ENCODE data around the gene HOXB13.

Gene HOXB13

DNA sequence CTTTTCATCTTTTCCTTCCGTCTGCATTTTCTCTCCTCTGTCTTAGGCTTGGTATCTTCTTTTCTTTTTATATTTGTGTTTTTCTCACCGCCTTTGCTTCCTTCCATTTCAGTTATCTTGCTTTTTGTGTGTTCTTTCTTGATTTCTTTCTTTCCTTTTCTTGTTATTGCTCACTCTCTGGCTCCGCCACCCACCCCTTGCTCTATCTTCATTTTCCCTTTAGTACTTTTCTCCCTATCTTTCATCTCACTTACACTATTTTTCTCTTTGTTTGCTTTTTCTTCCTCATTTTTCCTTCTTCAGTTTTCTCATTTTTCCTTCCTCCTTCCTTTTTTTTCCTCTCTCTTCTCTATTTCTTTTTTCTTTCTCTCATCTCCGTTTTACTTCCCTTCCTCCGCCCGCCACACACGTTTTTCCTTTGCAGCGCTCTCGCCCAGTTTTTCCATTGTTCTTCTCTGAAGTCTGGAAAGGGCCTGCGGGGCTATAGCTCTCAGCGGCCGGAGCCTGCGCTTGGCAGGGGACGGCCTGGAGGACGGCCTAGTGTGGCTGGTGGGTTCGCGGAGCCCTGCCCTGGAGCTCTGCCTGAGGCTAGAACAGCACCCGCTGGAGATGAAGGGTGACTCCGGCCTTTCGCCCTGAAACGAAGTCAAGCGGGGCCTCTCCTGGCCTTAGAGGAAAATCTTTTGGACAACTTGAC, 5.2 kb upstream of the HOXB13 start:
- Histone ChIP-seq H3K4me1 (ENCODE audit: control insufficient read depth, insufficient read depth, low read length, unreplicated experiment) (no peaks in the 10 kb centered on the region), H3K27me3 (ENCODE audit: insufficient read depth, low read length) (peaks cover 98% of the 10 kb centered on the region), H2AFZ (ENCODE audit: low read length, unreplicated experiment) (no peak overlapping the region), H3K36me3 (ENCODE audit: insufficient read depth, low read length) (no peaks in the 10 kb centered on the region), H3K4me3 (ENCODE audit: low read depth, low read length) (no peak overlapping the region), H3K79me2 (ENCODE audit: control insufficient read depth, insufficient read depth, low read length, unreplicated experiment) (no peaks in the 10 kb centered on the region), H3K27ac (ENCODE audit: low read depth, low read length) (no peak overlapping the region)

DNA sequence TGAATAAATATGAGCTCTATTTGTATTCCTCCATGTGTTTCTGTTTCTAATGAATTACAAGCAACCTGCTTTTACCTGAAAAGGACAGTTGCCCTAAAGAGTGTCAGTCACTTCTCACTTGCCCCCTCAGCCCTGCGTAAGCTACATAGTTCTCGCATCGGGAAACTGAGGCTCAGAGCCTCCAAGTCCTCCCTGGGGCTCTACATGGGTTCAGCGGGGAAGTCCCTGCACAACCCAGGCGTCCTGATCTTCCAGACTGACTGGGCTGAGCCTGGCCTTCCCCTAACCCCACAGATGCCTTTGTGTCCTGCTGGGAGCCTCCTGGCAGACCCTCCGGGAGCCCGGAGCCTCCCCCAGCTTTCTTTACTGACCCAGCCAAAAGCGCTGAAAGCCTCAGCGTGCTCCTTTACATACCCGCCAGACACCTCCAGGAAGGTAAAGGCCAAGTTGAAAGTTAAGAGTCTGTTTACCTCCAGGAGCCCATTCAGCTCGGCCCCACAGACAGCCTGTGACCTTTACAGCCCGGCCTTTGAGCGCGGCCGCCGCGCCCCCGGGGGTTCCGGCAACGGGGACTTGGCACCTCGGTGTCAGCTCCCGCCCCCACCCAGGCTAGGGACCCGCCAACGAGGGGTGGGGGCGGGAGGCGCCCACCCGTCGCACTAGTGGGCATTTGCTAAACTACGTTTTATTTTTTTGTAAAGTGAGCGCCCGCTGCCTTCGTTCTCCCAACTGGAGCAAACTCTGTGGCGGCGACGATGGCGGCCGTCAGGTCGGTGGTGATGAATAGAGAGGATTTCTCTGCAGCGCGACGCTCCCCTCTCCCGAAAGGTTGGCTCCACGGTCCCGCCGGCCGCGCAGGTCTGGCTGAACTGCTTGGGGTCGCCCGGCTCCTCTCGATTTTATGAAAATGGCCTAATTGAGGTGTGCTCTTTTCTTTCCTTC, 4.4 kb upstream of the HOXB13 start:
- Histone ChIP-seq H3K4me3 (ENCODE audit: low read depth, low read length) (no peak overlapping the region), H3K27me3 (ENCODE audit: insufficient read depth, low read length) (peaks cover 98% of the 10 kb centered on the region), H2AFZ (ENCODE audit: low read length, unreplicated experiment) (no peak overlapping the region), H3K4me1 (ENCODE audit: control insufficient read depth, insufficient read depth, low read length, unreplicated experiment) (no peaks in the 10 kb centered on the region), H3K36me3 (ENCODE audit: insufficient read depth, low read length) (no peaks in the 10 kb centered on the region), H3K79me2 (ENCODE audit: control insufficient read depth, insufficient read depth, low read length, unreplicated experiment) (no peaks in the 10 kb centered on the region), H3K27ac (ENCODE audit: low read depth, low read length) (no peak overlapping the region)

DNA sequence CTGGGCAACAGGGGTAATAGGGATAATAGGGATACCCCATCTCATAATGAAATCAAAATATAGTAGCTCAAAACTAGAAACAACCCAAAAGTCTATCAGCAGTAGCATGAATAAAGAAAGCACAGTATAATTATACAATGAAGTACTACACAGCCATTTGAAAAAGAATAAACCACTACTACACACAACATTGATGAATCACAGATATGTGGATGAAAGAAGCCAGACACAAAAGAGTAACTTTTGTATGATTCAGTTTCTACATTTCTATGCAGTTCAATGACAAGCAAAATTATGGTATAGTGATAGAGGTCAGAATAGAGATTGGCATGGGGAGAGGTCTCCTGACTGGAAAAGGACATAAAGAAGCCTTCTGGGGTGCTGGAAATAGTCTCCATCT, 2.8 kb upstream of the HOXB13 start:
- Histone ChIP-seq H3K79me2 (ENCODE audit: control insufficient read depth, insufficient read depth, low read length, unreplicated experiment) (no peaks in the 10 kb centered on the region), H3K36me3 (ENCODE audit: insufficient read depth, low read length) (no peaks in the 10 kb centered on the region), H2AFZ (ENCODE audit: low read length, unreplicated experiment) (no peak overlapping the region), H3K27ac (ENCODE audit: low read depth, low read length) (no peak overlapping the region), H3K4me1 (ENCODE audit: control insufficient read depth, insufficient read depth, low read length, unreplicated experiment) (no peaks in the 10 kb centered on the region), H3K4me3 (ENCODE audit: low read depth, low read length) (no peak overlapping the region), H3K27me3 (ENCODE audit: insufficient read depth, low read length) (peaks cover 99% of the 10 kb centered on the region)

DNA sequence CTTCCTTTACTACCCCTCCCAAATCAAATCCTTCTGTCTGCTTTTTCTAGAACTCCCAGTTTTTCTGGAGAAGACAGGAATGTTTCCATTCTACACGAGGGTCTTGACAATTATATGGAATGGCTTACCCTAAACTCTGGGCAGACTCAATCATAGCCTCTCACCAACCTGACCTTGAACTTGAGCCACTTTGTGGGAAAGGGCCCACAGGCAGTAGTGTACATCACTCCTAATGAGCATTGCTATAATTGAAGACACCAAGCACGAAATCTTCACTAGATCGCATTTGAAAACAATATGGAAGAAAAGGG, 1.6 kb upstream of the HOXB13 start:
- Histone ChIP-seq H3K27me3 (ENCODE audit: insufficient read depth, low read length) (peaks cover 99% of the 10 kb centered on the region), H3K79me2 (ENCODE audit: control insufficient read depth, insufficient read depth, low read length, unreplicated experiment) (no peaks in the 10 kb centered on the region), H3K4me1 (ENCODE audit: control insufficient read depth, insufficient read depth, low read length, unreplicated experiment) (no peaks in the 10 kb centered on the region), H3K27ac (ENCODE audit: low read depth, low read length) (no peak overlapping the region), H3K4me3 (ENCODE audit: low read depth, low read length) (no peak overlapping the region), H2AFZ (ENCODE audit: low read length, unreplicated experiment) (no peak overlapping the region), H3K36me3 (ENCODE audit: insufficient read depth, low read length) (no peaks in the 10 kb centered on the region)

DNA sequence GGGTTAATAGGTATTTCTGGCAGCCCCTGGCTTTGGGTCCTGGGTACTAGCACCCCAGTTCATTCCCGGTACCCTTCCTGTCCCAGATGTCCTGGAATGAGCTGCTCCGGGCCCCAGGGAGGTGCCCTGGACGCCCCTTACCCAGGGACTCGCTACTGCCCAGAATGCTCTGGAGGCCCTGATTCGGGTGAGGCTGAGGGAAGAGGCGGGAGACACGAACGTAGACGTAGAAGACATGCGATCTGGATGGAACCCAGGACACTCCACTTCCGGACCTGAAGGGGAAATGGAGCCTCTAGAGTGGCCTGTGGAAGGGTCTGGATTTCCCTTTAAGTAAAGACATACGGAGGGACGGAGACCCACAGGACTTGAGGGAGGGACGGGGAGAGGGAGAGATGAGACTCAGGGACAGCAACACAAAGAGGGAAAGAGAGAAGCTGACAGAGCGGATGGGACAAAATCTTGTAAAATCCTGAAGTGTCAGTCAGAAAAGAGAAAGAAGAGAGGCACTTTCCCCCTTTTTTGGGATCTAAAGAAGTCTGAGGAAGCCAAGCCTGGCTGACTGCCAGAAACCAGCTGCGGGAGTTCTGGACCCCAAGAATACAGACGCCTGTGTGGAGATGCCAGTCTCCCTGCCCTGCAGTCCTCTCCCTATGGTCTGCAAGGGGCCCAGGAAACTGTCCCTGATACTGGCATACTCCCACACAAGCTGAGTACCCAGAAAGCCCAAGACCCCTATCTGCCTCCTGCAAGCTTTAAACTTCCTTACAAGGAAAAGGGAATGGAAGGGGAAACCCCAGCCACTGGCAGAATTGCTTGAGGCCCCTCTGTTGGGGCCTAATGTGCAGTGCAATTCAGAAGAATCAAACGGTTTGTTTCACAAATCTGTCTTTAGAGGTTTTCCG, 1.0 kb upstream of the HOXB13 start:
- Histone ChIP-seq H3K79me2 (ENCODE audit: control insufficient read depth, insufficient read depth, low read length, unreplicated experiment) (no peaks in the 10 kb centered on the region), H2AFZ (ENCODE audit: low read length, unreplicated experiment) (no peak overlapping the region), H3K4me3 (ENCODE audit: low read depth, low read length) (no peak overlapping the region), H3K27ac (ENCODE audit: low read depth, low read length) (no peak overlapping the region), H3K27me3 (ENCODE audit: insufficient read depth, low read length) (peaks cover 99% of the 10 kb centered on the region), H3K36me3 (ENCODE audit: insufficient read depth, low read length) (no peaks in the 10 kb centered on the region), H3K4me1 (ENCODE audit: control insufficient read depth, insufficient read depth, low read length, unreplicated experiment) (no peaks in the 10 kb centered on the region)

DNA sequence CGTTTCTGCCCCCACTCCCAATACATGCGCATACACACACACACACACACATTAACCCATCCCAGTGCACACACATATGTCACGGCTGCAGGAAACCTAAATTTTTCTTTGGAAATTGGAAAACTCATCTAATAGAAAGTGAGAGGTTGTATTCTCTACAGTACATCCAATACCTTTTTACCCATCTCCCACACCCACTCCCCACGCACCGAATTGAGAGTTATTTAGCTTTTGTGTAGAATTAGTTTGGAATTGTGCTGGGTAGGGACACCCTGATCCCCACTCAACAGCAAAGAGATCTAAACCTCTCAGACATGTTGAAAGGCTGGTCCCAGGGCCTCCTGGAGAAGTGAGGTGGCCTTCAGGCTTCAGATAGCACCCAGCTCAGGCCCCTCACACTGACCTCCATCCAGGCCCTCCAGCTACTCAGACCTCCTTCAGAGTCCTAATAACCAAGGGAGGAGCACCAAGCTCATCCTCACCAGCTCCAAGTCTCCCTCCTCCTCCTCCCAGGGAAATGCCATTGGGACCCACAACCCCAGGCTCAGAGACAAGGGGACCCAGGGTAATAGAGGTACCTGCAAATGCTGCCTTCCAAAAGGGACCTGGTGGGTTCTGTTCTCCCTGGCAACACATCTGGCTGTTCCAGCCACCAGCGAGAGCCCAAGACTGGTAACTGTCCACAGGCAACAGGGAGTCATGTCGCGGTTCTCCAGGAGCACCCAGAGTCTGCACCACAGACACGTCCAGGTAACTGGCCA, 955 bp downstream of the HOXB13 start:
- Histone ChIP-seq H3K4me3 (ENCODE audit: low read depth, low read length) (no peak overlapping the region), H3K27ac (ENCODE audit: low read depth, low read length) (no peak overlapping the region), H2AFZ (ENCODE audit: low read length, unreplicated experiment) (no peak overlapping the region), H3K36me3 (ENCODE audit: insufficient read depth, low read length) (no peaks in the 10 kb centered on the region), H3K4me1 (ENCODE audit: control insufficient read depth, insufficient read depth, low read length, unreplicated experiment) (no peaks in the 10 kb centered on the region), H3K27me3 (ENCODE audit: insufficient read depth, low read length) (peaks cover 98% of the 10 kb centered on the region), H3K79me2 (ENCODE audit: control insufficient read depth, insufficient read depth, low read length, unreplicated experiment) (no peaks in the 10 kb centered on the region)

DNA sequence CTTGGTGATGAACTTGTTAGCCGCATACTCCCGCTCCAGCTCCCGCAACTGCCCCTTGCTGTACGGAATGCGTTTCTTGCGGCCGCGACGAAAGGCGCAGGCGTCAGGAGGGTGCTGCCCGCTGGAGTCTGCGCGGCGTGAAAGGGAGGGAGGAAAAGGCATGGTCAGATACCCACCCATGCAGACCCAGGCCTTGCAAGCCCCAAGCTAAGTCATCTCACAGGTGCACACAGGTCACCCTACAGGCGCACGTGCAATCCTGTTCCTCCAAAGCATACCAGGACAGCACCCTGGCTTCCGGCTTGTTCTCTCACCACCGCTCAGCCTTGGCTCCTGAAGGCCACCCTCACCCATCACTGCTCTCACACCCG, 1.6 kb downstream of the HOXB13 start:
- no peak overlapping the region for H3K4me3 ChIP-seq (ENCODE audit: low read depth, low read length)
- H3K27me3 ChIP-seq (ENCODE audit: insufficient read depth, low read length): peaks cover 98% of the 10 kb centered on the region

DNA sequence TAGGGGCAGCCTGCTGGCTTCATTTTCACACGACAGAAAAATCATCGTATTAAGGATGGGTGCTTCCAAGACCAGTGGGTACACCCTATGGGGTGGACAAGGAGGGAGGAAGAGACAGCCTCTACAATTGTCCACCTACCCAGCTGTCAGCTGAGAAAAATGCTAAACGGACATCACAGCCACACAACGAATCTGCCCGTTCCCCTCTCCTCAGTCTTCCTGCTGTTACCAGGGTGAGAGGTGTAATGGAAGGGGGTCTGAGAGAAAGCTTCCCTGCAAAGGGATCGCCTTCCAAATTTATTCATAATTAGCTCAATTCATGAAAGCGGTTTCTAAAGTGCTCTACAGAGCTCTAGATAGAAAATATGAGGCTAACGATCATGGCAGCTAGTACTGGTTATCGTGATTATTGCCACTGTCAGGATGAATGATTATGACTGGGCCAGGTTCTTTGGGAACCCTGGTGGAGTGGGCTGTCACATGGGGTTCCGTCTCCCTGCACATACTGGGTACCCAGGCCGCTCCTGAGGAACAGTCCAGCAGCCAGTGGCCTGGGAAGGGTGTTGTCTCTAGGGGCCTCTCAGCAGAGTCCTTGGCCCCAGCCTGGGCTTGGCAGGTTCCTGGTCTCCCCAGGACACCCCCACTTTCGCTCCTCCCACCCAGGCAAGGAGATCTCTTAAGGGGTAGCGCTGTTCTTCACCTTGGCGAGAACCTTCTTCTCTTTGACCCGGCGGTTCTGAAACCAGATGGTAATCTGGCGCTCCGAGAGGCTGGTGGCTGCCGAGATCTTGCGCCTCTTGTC, 2.2 kb downstream of the HOXB13 start:
- Histone ChIP-seq H3K4me1 (ENCODE audit: control insufficient read depth, insufficient read depth, low read length, unreplicated experiment) (no peaks in the 10 kb centered on the region), H3K79me2 (ENCODE audit: control insufficient read depth, insufficient read depth, low read length, unreplicated experiment) (no peaks in the 10 kb centered on the region), H3K36me3 (ENCODE audit: insufficient read depth, low read length) (no peaks in the 10 kb centered on the region), H3K4me3 (ENCODE audit: low read depth, low read length) (no peak overlapping the region), H2AFZ (ENCODE audit: low read length, unreplicated experiment) (no peak overlapping the region), H3K27ac (ENCODE audit: low read depth, low read length) (no peak overlapping the region), H3K27me3 (ENCODE audit: insufficient read depth, low read length) (peaks cover 98% of the 10 kb centered on the region)

More for the DNA sequence above, 1.6 kb downstream of the HOXB13 start:
- Histone ChIP-seq H3K36me3 (ENCODE audit: insufficient read depth, low read length) (no peaks in the 10 kb centered on the region), H2AFZ (ENCODE audit: low read length, unreplicated experiment) (no peak overlapping the region), H3K27ac (ENCODE audit: low read depth, low read length) (no peak overlapping the region), H3K79me2 (ENCODE audit: control insufficient read depth, insufficient read depth, low read length, unreplicated experiment) (no peaks in the 10 kb centered on the region), H3K4me1 (ENCODE audit: control insufficient read depth, insufficient read depth, low read length, unreplicated experiment) (no peaks in the 10 kb centered on the region)

DNA sequence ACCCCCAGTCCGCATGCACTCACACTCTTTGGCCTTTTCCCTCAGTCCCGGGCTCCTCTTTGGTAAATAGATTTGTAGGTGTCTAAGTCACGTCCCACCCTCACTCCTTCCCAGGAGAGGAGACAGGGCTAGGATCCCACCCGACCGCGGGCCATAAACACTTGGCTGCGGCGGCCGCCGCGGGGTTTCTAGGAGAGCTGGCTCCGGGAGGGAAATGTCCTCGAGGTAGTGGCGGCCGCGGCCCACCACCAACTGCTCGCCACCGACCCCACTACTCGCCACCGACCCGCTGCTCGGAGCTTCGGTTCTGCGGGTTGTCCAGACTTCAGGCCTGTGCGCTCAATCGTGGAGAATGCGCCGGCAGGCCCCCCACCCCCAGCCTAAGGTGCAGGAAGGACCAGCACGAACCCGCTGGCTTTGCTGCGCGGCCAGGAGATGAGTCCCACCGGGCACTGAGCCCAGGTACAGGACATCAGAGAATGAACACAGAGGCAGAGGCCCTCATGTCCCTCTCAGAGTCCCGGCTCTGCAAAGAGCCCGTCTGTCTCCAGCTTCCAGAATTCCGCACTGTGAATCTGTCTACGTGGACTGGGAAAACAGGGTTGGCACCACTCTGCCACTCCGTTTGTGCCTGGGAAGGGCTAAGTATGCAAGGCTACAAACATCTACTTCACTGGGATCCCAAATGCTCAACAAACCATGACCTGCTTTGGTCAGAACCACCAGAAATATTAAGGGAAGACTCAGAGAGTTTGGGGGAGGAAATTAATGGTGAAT, 3.1 kb downstream of the HOXB13 start:
- H2AFZ ChIP-seq (ENCODE audit: low read length, unreplicated experiment): no peak overlapping the region
- H3K4me3 ChIP-seq (ENCODE audit: low read depth, low read length): peak overlapping the region; percentile 74
- no peaks in the 10 kb centered on the region for H3K79me2 ChIP-seq (ENCODE audit: control insufficient read depth, insufficient read depth, low read length, unreplicated experiment)
- H3K4me1 ChIP-seq (ENCODE audit: control insufficient read depth, insufficient read depth, low read length, unreplicated experiment): no peaks in the 10 kb centered on the region
- peaks cover 99% of the 10 kb centered on the region for H3K27me3 ChIP-seq (ENCODE audit: insufficient read depth, low read length)
- no peaks in the 10 kb centered on the region for H3K36me3 ChIP-seq (ENCODE audit: insufficient read depth, low read length)
- H3K27ac ChIP-seq (ENCODE audit: low read depth, low read length): no peak overlapping the region

Measured in ACC112 (cell line).